Forelimb muscle (tissue), 1 donor: ENCODE data around the gene DLGAP4. TPM values are rescaled to one million over a fixed set of nuclear protein-coding genes. Genes with fewer than 3 reads are reported as not detected.

ENCODE experiments used
- DNase-seq: peaks from one replicate; pipeline ENCODE4 v3.0.0-alpha.2; 2013; ENCODE audit warnings: low read depth
- polyA plus RNA-seq: library from polyadenylated mRNA; unstranded; fragments of 120-200 nt; gene quantifications from one replicate; pipeline ENCODE4 v1.2.1, GENCODE V29; 2013; ENCODE audit not compliant: insufficient read length

DLGAP4 gene
- polyA plus RNA-seq, 1 donor: 49.4 TPM

- no peak for DNase-seq
These were observed 2.8 kb downstream of the DLGAP4 start for GRCh38 chr20:36308986-36309385.

- DNase-seq: no peak
These were observed 3.5 kb downstream of the DLGAP4 start for GRCh38 chr20:36309643-36310042.

- no peak for DNase-seq
These were observed 4.3 kb downstream of the DLGAP4 start for GRCh38 chr20:36310215-36310981.

- DNase-seq: no peak
These were observed 5.2 kb downstream of the DLGAP4 start for GRCh38 chr20:36311141-36311853.

- DNase-seq: no peak
These were observed 6.0 kb downstream of the DLGAP4 start for GRCh38 chr20:36311854-36312723.

GRCh38 chr20:36312724-36313441 lies 6.7 kb downstream of the DLGAP4 start:
- DNase-seq: no peak

GRCh38 chr20:36313476-36313875 lies 7.3 kb downstream of the DLGAP4 start:
- DNase-seq: no peak

- DNase-seq: no peak
These were observed 7.8 kb downstream of the DLGAP4 start for GRCh38 chr20:36313926-36314325.

GRCh38 chr20:36314734-36315544 lies 8.8 kb downstream of the DLGAP4 start:
- DNase-seq: no peak

- DNase-seq: no peak
These were observed 9.6 kb downstream of the DLGAP4 start for GRCh38 chr20:36315545-36316351.

GRCh38 chr20:36317675-36318074 lies 11.5 kb downstream of the DLGAP4 start:
- no peak for DNase-seq

- DNase-seq: no peak
These were observed 12.0 kb downstream of the DLGAP4 start for GRCh38 chr20:36318166-36318565.

- DNase-seq: no peak
These were observed 13.5 kb downstream of the DLGAP4 start for GRCh38 chr20:36319356-36320260.

- DNase-seq: no peak
These were observed 14.2 kb downstream of the DLGAP4 start for GRCh38 chr20:36320261-36320897.

GRCh38 chr20:36320898-36321695 lies 15.0 kb downstream of the DLGAP4 start:
- no peak for DNase-seq

GRCh38 chr20:36322131-36322530 lies 16.0 kb downstream of the DLGAP4 start:
- no peak for DNase-seq

- no peak for DNase-seq
These were observed 24.0 kb downstream of the DLGAP4 start for GRCh38 chr20:36330091-36330490.
